NOMO-1 (cell line): Measurements from ENCODE around the gene BCAM.
A peak's percentile ranks its signal among the peaks of the same experiment; 100 is the strongest.

Source experiments
- DNase-seq, 2 experiments: peaks; one replicate each; lab custom pipeline; 2025; ENCODE audit not compliant: unreplicated experiment in 2 of 2; lab: John Stamatoyannopoulos, UW

BCAM gene

GRCh38 chr19:44788971-44789370 lies 19.9 kb upstream of the BCAM start:
- no peak for DNase-seq

GRCh38 chr19:44789943-44790483 lies 18.9 kb upstream of the BCAM start:
- no peak for DNase-seq

- DNase-seq = no peak
These were observed 16.6 kb upstream of the BCAM start for GRCh38 chr19:44792281-44792680.

GRCh38 chr19:44794610-44795009 lies 14.3 kb upstream of the BCAM start:
- DNase-seq = no peak

GRCh38 chr19:44795398-44795987 lies 13.4 kb upstream of the BCAM start:
- no peak for DNase-seq

- DNase-seq = no peak
These were observed 12.2 kb upstream of the BCAM start for GRCh38 chr19:44796701-44797115.

GRCh38 chr19:44799627-44800346 lies 9.1 kb upstream of the BCAM start:
- DNase-seq = no peak

- peak; percentile 77 to 84 for DNase-seq
These were observed 8.4 kb upstream of the BCAM start for GRCh38 chr19:44800461-44800860.

- DNase-seq = peak; percentile 39 to 52
These were observed 5.2 kb upstream of the BCAM start for GRCh38 chr19:44803442-44804428.

GRCh38 chr19:44806291-44806690 lies 2.6 kb upstream of the BCAM start:
- no peak for DNase-seq

GRCh38 chr19:44807162-44807561 lies 1.7 kb upstream of the BCAM start:
- DNase-seq = no peak

GRCh38 chr19:44807652-44808462 lies 1.0 kb upstream of the BCAM start:
- DNase-seq = no peak

- no peak for DNase-seq
These were observed 802 bp downstream of the BCAM start for GRCh38 chr19:44809577-44810233.

- no peak for DNase-seq
These were observed 1.6 kb downstream of the BCAM start for GRCh38 chr19:44810234-44811121.

GRCh38 chr19:44811122-44811419 lies 2.2 kb downstream of the BCAM start:
- no peak for DNase-seq

- DNase-seq = no peak
These were observed 3.3 kb downstream of the BCAM start for GRCh38 chr19:44812142-44812718.

- no peak for DNase-seq
These were observed 4.4 kb downstream of the BCAM start for GRCh38 chr19:44813070-44813840.
